ENCODE data around the gene RPL12. TPM values are rescaled to one million over a fixed set of nuclear protein-coding genes. Genes with fewer than 3 reads are reported as not detected.

Gene RPL12
- total RNA-seq, 1 experiment from 2014 or later: 1,114 TPM

GRCh38 chr9:127411122-127411521 is 40.1 kb downstream of the RPL12 start:
- ChIA-PET POLR2A (ENCODE audit: low non-redundant PET) (no interaction called here), CTCF (no interaction called here)
- H3K4me1 ChIP-seq (ENCODE audit: insufficient read depth, low read length, poor library complexity, severe bottlenecking): no peaks in the 10 kb centered on the region
- BruUV-seq (replicated peaks): no TSS peak
- intact Hi-C loops (cut with micrococcal nuclease; ENCODE audit: unreplicated experiment): no loop called here
- no peak for TF ChIP-seq EZH2 (IDR thresholded peaks at IDR 0.05; ENCODE audit: borderline replicate concordance, low read depth, low read length, poor library complexity, severe bottlenecking)
- TF ChIP-seq, protein P1, sequence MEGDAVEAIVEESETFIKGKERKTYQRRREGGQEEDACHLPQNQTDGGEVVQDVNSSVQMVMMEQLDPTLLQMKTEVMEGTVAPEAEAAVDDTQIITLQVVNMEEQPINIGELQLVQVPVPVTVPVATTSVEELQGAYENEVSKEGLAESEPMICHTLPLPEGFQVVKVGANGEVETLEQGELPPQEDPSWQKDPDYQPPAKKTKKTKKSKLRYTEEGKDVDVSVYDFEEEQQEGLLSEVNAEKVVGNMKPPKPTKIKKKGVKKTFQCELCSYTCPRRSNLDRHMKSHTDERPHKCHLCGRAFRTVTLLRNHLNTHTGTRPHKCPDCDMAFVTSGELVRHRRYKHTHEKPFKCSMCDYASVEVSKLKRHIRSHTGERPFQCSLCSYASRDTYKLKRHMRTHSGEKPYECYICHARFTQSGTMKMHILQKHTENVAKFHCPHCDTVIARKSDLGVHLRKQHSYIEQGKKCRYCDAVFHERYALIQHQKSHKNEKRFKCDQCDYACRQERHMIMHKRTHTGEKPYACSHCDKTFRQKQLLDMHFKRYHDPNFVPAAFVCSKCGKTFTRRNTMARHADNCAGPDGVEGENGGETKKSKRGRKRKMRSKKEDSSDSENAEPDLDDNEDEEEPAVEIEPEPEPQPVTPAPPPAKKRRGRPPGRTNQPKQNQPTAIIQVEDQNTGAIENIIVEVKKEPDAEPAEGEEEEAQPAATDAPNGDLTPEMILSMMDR (conservative IDR thresholded peaks at IDR 0.05; ENCODE audit: low read depth, low read length): no peak
- no peak for DNase-seq (ENCODE audit: low spot score)
- no peaks in the 10 kb centered on the region for H3K36me3 ChIP-seq (ENCODE audit: insufficient read depth, low read length, poor library complexity, severe bottlenecking)
- no peaks in the 10 kb centered on the region for H3K27me3 ChIP-seq (replicated peaks; ENCODE audit: insufficient read depth, low read depth, low read length, poor library complexity)
- no peak overlapping the region for H3K27ac ChIP-seq (ENCODE audit: low read depth, low read length, poor library complexity, severe bottlenecking)
- no peak overlapping the region for H3K4me3 ChIP-seq (ENCODE audit: low read depth, low read length, poor library complexity, severe bottlenecking)
- no peaks in the 10 kb centered on the region for H3K9me3 ChIP-seq (ENCODE audit: low read depth, low read length, poor library complexity, severe bottlenecking)

DNA sequence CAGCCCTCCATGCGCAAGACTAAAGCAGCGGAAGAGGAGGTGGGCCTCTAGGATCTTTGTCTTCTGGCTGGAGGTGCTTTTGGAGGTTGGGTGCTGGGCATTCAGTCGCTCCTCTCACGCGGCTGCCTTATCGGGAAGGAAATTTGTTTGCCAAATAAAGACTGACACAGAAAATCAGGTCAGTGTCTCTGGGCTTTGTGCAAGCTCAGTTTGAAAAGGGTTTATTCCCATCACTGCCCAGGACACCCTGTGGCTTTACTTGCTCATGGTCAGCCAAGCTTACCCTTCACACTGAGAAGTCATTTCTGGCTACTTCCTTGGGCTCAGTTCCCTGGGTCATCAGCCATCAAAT is 43.7 kb downstream of the RPL12 start:
- intact Hi-C loops (cut with micrococcal nuclease; ENCODE audit: unreplicated experiment): no loop called here
- no peaks in the 10 kb centered on the region for H3K36me3 ChIP-seq (ENCODE audit: insufficient read depth, low read length, poor library complexity, severe bottlenecking)
- TF ChIP-seq EZH2 (IDR thresholded peaks at IDR 0.05; ENCODE audit: borderline replicate concordance, low read depth, low read length, poor library complexity, severe bottlenecking): no peak
- TF ChIP-seq, protein P1 (conservative IDR thresholded peaks at IDR 0.05; ENCODE audit: low read depth, low read length): no peak
- no peak for DNase-seq (ENCODE audit: low spot score)
- no peaks in the 10 kb centered on the region for H3K9me3 ChIP-seq (ENCODE audit: low read depth, low read length, poor library complexity, severe bottlenecking)
- no peaks in the 10 kb centered on the region for H3K4me1 ChIP-seq (ENCODE audit: insufficient read depth, low read length, poor library complexity, severe bottlenecking)
- CTCF ChIA-PET: no interaction called here
- H3K27ac ChIP-seq (ENCODE audit: low read depth, low read length, poor library complexity, severe bottlenecking): no peak overlapping the region
- POLR2A ChIA-PET (ENCODE audit: low non-redundant PET): no interaction called here
- H3K4me3 ChIP-seq (ENCODE audit: low read depth, low read length, poor library complexity, severe bottlenecking): no peak overlapping the region
- no peaks in the 10 kb centered on the region for H3K27me3 ChIP-seq (replicated peaks; ENCODE audit: insufficient read depth, low read depth, low read length, poor library complexity)
- no TSS peak for BruUV-seq (replicated peaks)

- H3K9me3 ChIP-seq (ENCODE audit: low read depth, low read length, poor library complexity, severe bottlenecking): no peaks in the 10 kb centered on the region
- no peaks in the 10 kb centered on the region for H3K4me1 ChIP-seq (ENCODE audit: insufficient read depth, low read length, poor library complexity, severe bottlenecking)
- ChIA-PET POLR2A (ENCODE audit: low non-redundant PET) (no interaction called here), CTCF (no interaction called here)
- TF ChIP-seq, protein P1 (conservative IDR thresholded peaks at IDR 0.05; ENCODE audit: low read depth, low read length): no peak
- no peak for TF ChIP-seq EZH2 (IDR thresholded peaks at IDR 0.05; ENCODE audit: borderline replicate concordance, low read depth, low read length, poor library complexity, severe bottlenecking)
- intact Hi-C loops (cut with micrococcal nuclease; ENCODE audit: unreplicated experiment): no loop called here
- H3K36me3 ChIP-seq (ENCODE audit: insufficient read depth, low read length, poor library complexity, severe bottlenecking): no peaks in the 10 kb centered on the region
- no TSS peak for BruUV-seq (replicated peaks)
- H3K27me3 ChIP-seq (replicated peaks; ENCODE audit: insufficient read depth, low read depth, low read length, poor library complexity): no peaks in the 10 kb centered on the region
- H3K4me3 ChIP-seq (ENCODE audit: low read depth, low read length, poor library complexity, severe bottlenecking): no peak overlapping the region
- DNase-seq (ENCODE audit: low spot score): no peak
- H3K27ac ChIP-seq (ENCODE audit: low read depth, low read length, poor library complexity, severe bottlenecking): no peak overlapping the region
Observed at GRCh38 chr9:127406799-127407491, 44.3 kb downstream of the RPL12 start.

Data from A673 (cell line).